Measurements from ENCODE around the gene AQP6. TPM values are rescaled to one million over a fixed set of nuclear protein-coding genes. Genes with fewer than 3 reads are reported as not detected.

The AQP6 gene
- total RNA-seq, 4 donors from 2014 or later, result 0.39 to 0.63 TPM; not detected in 2

GRCh38 chr12:49957570-49957967 lies 15.2 kb upstream of the AQP6 start:
- H3K27me3 ChIP-seq, result peaks cover 0 to 75% of the 10 kb centered on the region in 2 donors
- no peak overlapping the region for H3K4me3 ChIP-seq
- no peak for DNase-seq (ENCODE audit: low spot score in 2 of 2)

GRCh38 chr12:49959685-49960473 lies 12.9 kb upstream of the AQP6 start:
- no peak for DNase-seq (ENCODE audit: low spot score in 2 of 2)
- peaks cover 0 to 31% (median 6%) of the 10 kb centered on the region in 4 donors for H3K4me1 ChIP-seq
- no peak overlapping the region for H3K4me3 ChIP-seq
- H3K27ac ChIP-seq, result peak overlapping the region in 1 of 4 donors; percentile 0
- no peak for TF ChIP-seq EP300 (IDR thresholded peaks at IDR 0.05)
- no peak for TF ChIP-seq CTCF (IDR thresholded peaks at IDR 0.05)
- no peak for TF ChIP-seq POLR2A (IDR thresholded peaks at IDR 0.05)
- no peaks in the 10 kb centered on the region for H3K36me3 ChIP-seq
- H3K9me3 ChIP-seq, result no peaks in the 10 kb centered on the region
- WGBS, 2 donors, result 21 to 30% methylated on average over 9 to 11 of the region's 11 CpGs
- H3K27me3 ChIP-seq, result peaks cover 0 to 57% of the 10 kb centered on the region in 2 donors

More at GRCh38 chr12:49957570-49957967, 15.2 kb upstream of the AQP6 start:
- Histone ChIP-seq H3K4me1 (peaks cover 0 to 26% (median 6%) of the 10 kb centered on the region in 4 donors), H3K9me3 (no peaks in the 10 kb centered on the region), H3K36me3 (no peaks in the 10 kb centered on the region), H3K27ac (no peak overlapping the region)
- no peak for TF ChIP-seq POLR2A (IDR thresholded peaks at IDR 0.05)
- TF ChIP-seq CTCF (IDR thresholded peaks at IDR 0.05), result no peak
- no peak for TF ChIP-seq EP300 (IDR thresholded peaks at IDR 0.05)

GRCh38 chr12:49960474-49961110 lies 12.2 kb upstream of the AQP6 start:
- 60 to 68% methylated on average over 13 of the region's 13 CpGs for WGBS, 2 donors
- Histone ChIP-seq H3K36me3 (no peaks in the 10 kb centered on the region), H3K4me3 (no peak overlapping the region), H3K9me3 (no peaks in the 10 kb centered on the region), H3K4me1 (peaks cover 0 to 31% (median 6%) of the 10 kb centered on the region in 4 donors), H3K27ac (no peak overlapping the region), H3K27me3 (peaks cover 0 to 50% of the 10 kb centered on the region in 2 donors)
- TF ChIP-seq CTCF (IDR thresholded peaks at IDR 0.05) (no peak), POLR2A (IDR thresholded peaks at IDR 0.05) (no peak), EP300 (IDR thresholded peaks at IDR 0.05) (no peak)
- no peak for DNase-seq (ENCODE audit: low spot score in 2 of 2)

- peak within 1 kb of the TSS in 3 of 4 donors; percentile 11 to 44 (median 26) for H3K4me3 ChIP-seq
- no peaks in the 10 kb centered on the region for H3K9me3 ChIP-seq
- DNase-seq (ENCODE audit: low spot score in 2 of 2), result no peak
- H3K27me3 ChIP-seq, result peaks cover 0 to 42% of the 10 kb centered on the region in 2 donors
- TF ChIP-seq CTCF (IDR thresholded peaks at IDR 0.05), result no peak
- no peak for TF ChIP-seq POLR2A (IDR thresholded peaks at IDR 0.05)
- no peak for TF ChIP-seq EP300 (IDR thresholded peaks at IDR 0.05)
- H3K4me1 ChIP-seq, result peaks cover 0 to 31% (median 6%) of the 10 kb centered on the region in 4 donors
- no peaks in the 10 kb centered on the region for H3K36me3 ChIP-seq
- WGBS, 2 donors, result 8 to 9% methylated on average over 29 to 63 of the region's 111 CpGs
- peak within 1 kb of the TSS in 1 of 4 donors; percentile 41 for H3K27ac ChIP-seq
These were observed 11.4 kb upstream of the AQP6 start, which contains the start of gene AQP5 for GRCh38 chr12:49961111-49961922. Gene AQP5, plus strand, starts transcription at chr12:49961872. Its CDS starts 146 bp downstream, at chr12:49962018.
